ENCODE measurements around the gene SBK1.

DNA sequence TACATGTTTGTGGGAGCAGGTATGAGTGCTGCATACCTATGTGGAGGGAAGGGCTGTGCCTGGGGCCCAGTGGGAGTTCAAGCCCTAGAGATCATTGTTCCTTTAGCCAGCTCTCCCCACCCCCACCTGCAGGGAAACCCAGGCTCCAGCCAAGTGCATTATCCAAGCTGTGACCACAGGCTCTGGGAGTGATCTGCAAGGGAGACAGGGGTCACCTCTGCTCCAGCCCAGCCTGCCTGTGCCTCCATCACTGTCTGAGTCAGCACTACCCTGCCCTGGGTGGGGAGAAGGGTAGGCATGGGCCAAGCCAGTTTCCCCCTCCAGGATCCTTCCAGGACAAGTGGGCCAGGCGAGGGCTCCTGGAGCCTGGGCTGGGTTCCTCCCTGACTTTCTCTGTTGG lies 32.1 kb upstream of the SBK1 start:
- TF ChIP-seq, protein P1, sequence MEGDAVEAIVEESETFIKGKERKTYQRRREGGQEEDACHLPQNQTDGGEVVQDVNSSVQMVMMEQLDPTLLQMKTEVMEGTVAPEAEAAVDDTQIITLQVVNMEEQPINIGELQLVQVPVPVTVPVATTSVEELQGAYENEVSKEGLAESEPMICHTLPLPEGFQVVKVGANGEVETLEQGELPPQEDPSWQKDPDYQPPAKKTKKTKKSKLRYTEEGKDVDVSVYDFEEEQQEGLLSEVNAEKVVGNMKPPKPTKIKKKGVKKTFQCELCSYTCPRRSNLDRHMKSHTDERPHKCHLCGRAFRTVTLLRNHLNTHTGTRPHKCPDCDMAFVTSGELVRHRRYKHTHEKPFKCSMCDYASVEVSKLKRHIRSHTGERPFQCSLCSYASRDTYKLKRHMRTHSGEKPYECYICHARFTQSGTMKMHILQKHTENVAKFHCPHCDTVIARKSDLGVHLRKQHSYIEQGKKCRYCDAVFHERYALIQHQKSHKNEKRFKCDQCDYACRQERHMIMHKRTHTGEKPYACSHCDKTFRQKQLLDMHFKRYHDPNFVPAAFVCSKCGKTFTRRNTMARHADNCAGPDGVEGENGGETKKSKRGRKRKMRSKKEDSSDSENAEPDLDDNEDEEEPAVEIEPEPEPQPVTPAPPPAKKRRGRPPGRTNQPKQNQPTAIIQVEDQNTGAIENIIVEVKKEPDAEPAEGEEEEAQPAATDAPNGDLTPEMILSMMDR (IDR thresholded peaks at IDR 0.05) = no peak
- no peak for TF ChIP-seq POLR2AphosphoS5 (IDR thresholded peaks at IDR 0.05)
- TF ChIP-seq POLR2A (IDR thresholded peaks at IDR 0.05) = no peak

Data from upper lobe of left lung (tissue), 4 donors.